Measurements from ENCODE around the gene TIMP3. TPM values are rescaled to one million over a fixed set of nuclear protein-coding genes. Genes with fewer than 3 reads are reported as not detected.

Gene TIMP3
- polyA plus RNA-seq, 1 donor (not counting 4 experiments of a cell fraction or from before 2014, with no cell fraction given): 34.3 TPM

DNA sequence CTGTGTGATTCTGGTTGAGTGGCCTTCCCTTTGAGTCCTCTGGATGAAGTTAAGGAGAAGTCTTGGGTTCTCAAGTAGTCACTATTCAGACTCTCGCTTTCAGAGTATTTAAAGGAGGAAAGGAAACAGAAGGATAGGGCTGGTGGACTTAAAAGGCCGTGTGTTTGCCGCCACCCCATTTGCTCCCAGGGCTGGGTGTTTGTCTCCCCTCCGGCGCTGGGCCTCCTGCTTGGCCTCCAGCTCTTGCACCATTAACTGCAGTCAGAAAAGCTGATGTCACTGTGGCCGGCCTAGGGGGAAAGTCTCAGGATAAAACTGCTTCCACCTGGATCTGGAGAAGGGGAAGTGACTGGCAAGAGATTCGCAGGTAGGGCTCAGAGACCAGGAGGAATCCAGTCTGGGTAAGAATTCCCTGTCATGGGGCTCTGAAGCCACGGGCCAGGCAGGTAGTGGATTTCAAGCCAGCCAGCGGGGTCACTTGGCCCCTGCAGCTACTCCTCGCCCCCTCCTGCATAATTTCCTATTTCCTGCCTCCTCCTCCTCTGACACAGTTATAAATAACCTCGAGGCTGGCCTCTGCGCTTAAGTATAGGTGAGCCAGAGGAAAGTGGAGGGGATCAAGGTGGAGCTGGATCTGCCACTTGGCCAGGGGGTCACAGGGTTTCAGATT lies 17.1 kb downstream of the TIMP3 start:
- Histone ChIP-seq H3K79me2 (ENCODE audit: control insufficient read depth, insufficient read depth, low read length) (no peaks in the 10 kb centered on the region), H3K4me1 (ENCODE audit: control insufficient read depth, extremely low read depth, insufficient read depth, low read length) (peaks cover 23% of the 10 kb centered on the region), H2AFZ (ENCODE audit: control insufficient read depth, low read length) (no peak overlapping the region), H3K9ac (ENCODE audit: control insufficient read depth, extremely low read depth, insufficient read depth, low read length) (no peak overlapping the region), H3K27ac (ENCODE audit: control insufficient read depth, insufficient read depth, low read length) (no peak overlapping the region), H4K20me1 (ENCODE audit: control insufficient read depth, extremely low read depth, insufficient read depth, low read length) (no peaks in the 10 kb centered on the region), H3K4me2 (ENCODE audit: control insufficient read depth, extremely low read depth, insufficient read depth, low read depth, low read length) (no peak overlapping the region), H3K36me3 (ENCODE audit: control insufficient read depth in 2 of 2, extremely low read depth in 1 of 2, insufficient read depth in 2 of 2, low read length in 2 of 2) (peaks cover 0 to 3% of the 10 kb centered on the region in 2 experiments), H3K27me3 (ENCODE audit: control insufficient read depth, extremely low read depth, insufficient read depth, low read length) (no peaks in the 10 kb centered on the region), H3K9me1 (ENCODE audit: control insufficient read depth, extremely low read depth, insufficient read depth, low read length) (peaks cover 2% of the 10 kb centered on the region), H3K4me3 (ENCODE audit: control insufficient read depth in 2 of 3, extremely low read depth in 1 of 3, insufficient read depth in 2 of 3, low read depth in 1 of 3, low read length in 3 of 3) (no peak overlapping the region), H3K9me3 (ENCODE audit: control insufficient read depth, low read depth, low read length) (no peaks in the 10 kb centered on the region)
- DNase-seq (ENCODE audit: low read depth, low spot score) (no peak), FAIRE-seq (no peak)
- no peak for TF ChIP-seq EZH2 (IDR thresholded peaks at IDR 0.05; ENCODE audit: low read length)
- no peak for TF ChIP-seq CTCF (optimal IDR thresholded peaks at IDR 0.05 in 1 of 3, IDR thresholded peaks at IDR 0.05 in 1 of 3, conservative IDR thresholded peaks at IDR 0.05 in 1 of 3; ENCODE audit: extremely low read depth in 1 of 3, insufficient read depth in 2 of 3, low read length in 3 of 3)
- dilution Hi-C loops (cut with MboI; ENCODE audit: extremely low pct_ligation_motif_present, low sequenced_read_pairs): no loop called here

DNA sequence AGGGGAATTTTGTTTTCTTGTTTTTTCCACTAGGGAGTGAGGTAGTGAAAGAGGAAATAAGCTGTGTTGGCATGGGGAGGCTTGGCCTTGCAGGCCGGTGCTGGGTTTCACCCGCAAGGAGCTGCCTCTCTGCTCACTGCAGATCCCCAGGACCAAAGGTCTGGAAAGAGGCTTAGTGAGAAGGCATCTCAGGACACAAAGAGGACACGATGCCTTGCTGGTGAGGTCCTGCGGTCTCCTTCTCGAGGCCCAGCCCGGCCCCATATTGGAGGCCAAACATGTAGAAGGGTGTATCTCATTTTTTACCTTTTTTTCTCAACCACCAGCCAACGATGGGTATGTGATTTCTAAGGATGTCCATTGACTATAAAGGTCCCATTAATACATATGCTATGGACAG lies 17.6 kb downstream of the TIMP3 start:
- TF ChIP-seq CTCF (optimal IDR thresholded peaks at IDR 0.05 in 1 of 3, IDR thresholded peaks at IDR 0.05 in 1 of 3, conservative IDR thresholded peaks at IDR 0.05 in 1 of 3; ENCODE audit: extremely low read depth in 1 of 3, insufficient read depth in 2 of 3, low read length in 3 of 3) (no peak), EZH2 (IDR thresholded peaks at IDR 0.05; ENCODE audit: low read length) (no peak)
- peaks cover 23% of the 10 kb centered on the region for H3K4me1 ChIP-seq (ENCODE audit: control insufficient read depth, extremely low read depth, insufficient read depth, low read length)
- no peaks in the 10 kb centered on the region for H4K20me1 ChIP-seq (ENCODE audit: control insufficient read depth, extremely low read depth, insufficient read depth, low read length)
- H3K79me2 ChIP-seq (ENCODE audit: control insufficient read depth, insufficient read depth, low read length): no peaks in the 10 kb centered on the region
- DNase-seq (ENCODE audit: low read depth, low spot score) (no peak), FAIRE-seq (no peak)
- no peak overlapping the region for H2AFZ ChIP-seq (ENCODE audit: control insufficient read depth, low read length)
- dilution Hi-C loops (cut with MboI; ENCODE audit: extremely low pct_ligation_motif_present, low sequenced_read_pairs): no loop called here
- H3K4me3 ChIP-seq (ENCODE audit: control insufficient read depth in 2 of 3, extremely low read depth in 1 of 3, insufficient read depth in 2 of 3, low read depth in 1 of 3, low read length in 3 of 3): no peak overlapping the region
- no peaks in the 10 kb centered on the region for H3K9me3 ChIP-seq (ENCODE audit: control insufficient read depth, low read depth, low read length)
- peaks cover 0 to 3% of the 10 kb centered on the region in 2 experiments for H3K36me3 ChIP-seq (ENCODE audit: control insufficient read depth in 2 of 2, extremely low read depth in 1 of 2, insufficient read depth in 2 of 2, low read length in 2 of 2)
- H3K27ac ChIP-seq (ENCODE audit: control insufficient read depth, insufficient read depth, low read length): no peak overlapping the region
- H3K9ac ChIP-seq (ENCODE audit: control insufficient read depth, extremely low read depth, insufficient read depth, low read length): no peak overlapping the region
- no peaks in the 10 kb centered on the region for H3K27me3 ChIP-seq (ENCODE audit: control insufficient read depth, extremely low read depth, insufficient read depth, low read length)
- H3K4me2 ChIP-seq (ENCODE audit: control insufficient read depth, extremely low read depth, insufficient read depth, low read depth, low read length): no peak overlapping the region
- H3K9me1 ChIP-seq (ENCODE audit: control insufficient read depth, extremely low read depth, insufficient read depth, low read length): peaks cover 2% of the 10 kb centered on the region
